ENCODE data around the gene PRKCD.

The PRKCD gene

DNA sequence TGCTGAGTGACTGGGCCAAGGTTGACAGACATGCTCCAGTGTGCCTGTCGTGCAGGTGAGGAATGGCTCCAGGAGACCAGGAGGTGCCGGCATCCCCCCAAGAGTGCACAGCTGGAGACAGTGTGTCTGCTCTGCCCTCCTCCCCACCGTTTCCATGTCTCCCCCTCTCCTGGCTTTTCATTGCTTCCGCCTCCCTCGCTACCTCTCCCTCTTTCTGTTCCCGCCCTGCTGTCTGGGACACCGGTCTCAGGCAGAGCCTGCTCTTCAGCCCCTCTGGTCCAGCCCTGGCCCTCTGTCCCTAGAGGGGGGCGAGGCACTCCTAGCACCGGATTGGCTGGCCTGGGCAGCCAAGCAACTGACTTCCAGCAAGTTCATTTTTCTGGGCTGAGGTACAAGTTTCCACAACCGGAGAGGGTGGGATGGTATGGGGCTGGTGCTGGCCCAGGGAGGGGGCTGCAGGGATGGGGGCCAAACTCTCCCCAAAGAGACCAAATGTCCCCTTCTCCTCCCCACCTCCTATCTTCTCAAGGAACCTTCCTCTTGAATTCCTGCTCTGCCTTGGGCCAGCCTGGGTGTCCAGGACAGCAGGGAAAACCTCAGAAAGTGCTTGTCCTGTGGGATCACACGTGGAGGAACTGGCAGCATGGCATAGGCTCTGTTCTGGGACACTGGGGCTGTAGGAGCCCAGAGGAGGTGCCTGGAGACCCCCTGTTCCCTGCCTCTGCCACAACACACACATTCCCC, 32.6 kb downstream of the PRKCD start:
- DNase-seq: no peak

DNA sequence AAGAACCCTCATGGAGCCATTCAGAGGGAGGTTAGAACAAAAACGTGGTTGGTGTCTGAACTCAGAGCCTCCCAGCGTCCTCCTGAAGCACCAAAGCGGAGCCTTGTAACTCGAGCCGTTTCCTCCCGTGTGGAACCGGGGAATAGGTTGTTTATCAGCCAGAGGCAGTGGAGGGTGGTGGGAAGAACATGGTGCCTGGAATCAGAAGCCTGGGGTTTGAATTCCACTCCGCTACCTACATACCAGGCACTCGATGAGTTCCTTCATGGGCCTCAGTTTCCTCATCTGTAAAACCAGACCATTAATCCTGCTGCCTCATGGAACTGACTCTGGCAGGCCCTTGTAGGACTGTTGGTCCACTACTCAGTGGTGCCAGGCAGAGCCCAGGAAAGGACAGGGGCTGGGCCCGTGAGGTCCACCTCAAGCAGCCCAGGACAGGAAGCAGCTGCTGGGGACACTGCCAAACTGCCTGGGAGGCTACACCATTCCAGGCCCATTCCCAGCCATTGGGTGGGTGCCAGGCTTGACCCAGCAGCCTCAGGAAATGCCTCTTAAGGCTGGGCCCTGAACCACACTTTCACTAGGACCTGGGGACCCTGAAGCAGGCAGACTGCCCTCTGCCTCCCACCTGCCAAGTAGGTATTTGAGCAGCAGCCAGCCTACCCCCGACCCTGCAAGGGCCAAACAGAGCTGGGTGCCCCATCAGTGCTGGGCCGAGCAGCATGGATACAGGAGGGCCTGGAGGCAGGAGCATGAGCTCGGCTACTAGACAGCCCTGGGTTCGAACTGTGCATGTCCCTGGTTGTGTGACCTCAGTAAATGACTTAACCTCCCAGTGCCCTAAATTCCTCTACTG, 33.4 kb downstream of the PRKCD start:
- DNase-seq: no peak

- no peak for DNase-seq
Measured at GRCh38 chr3:53195066-53195450, 34.0 kb downstream of the PRKCD start.

DNA sequence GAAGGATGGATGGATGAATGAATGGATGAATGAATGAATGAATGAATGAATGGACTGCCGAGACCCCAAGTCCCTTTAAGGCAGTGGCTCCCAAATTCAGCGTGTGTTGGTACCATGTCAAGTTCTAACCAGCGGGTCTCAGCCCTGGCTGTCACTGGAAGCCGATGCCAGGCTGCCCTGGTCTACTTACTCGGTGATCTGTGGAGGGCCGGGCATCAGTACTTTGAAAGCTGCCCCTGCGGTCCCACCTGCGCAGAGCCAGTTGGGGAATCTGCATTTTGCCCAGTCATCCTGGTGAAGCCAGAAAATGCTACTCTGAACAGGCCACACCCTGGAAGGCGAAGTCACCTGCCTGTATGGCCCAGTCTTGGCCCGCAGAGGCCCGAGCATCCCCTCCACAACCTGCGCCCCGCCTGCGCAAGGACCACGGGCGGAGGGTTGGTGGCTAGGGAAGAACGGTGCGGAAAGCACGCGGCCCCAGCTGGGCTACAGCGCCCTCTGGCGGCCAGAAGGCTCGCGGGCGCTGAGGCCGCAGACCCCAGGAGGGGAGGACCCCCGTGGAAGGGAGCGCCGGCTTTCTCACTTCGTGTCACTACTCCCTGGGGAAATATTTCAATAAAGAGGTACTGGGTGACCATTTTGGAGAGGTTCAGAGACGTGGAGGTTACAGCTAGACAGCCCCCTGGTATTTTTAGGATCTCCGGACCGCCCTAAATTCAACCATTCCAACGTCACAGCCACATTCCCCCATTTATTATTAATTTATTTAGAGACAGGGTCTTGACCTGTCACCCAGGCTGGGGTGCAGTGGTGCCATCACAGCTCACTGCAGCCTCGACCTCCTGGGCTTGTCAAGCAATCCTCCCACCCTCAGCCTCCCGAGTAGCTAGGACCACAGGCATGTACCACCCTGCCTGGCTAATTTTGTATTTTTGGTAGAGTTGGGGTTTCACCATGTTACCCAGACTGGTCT, 34.9 kb downstream of the PRKCD start:
- DNase-seq: peak; percentile 41

DNA sequence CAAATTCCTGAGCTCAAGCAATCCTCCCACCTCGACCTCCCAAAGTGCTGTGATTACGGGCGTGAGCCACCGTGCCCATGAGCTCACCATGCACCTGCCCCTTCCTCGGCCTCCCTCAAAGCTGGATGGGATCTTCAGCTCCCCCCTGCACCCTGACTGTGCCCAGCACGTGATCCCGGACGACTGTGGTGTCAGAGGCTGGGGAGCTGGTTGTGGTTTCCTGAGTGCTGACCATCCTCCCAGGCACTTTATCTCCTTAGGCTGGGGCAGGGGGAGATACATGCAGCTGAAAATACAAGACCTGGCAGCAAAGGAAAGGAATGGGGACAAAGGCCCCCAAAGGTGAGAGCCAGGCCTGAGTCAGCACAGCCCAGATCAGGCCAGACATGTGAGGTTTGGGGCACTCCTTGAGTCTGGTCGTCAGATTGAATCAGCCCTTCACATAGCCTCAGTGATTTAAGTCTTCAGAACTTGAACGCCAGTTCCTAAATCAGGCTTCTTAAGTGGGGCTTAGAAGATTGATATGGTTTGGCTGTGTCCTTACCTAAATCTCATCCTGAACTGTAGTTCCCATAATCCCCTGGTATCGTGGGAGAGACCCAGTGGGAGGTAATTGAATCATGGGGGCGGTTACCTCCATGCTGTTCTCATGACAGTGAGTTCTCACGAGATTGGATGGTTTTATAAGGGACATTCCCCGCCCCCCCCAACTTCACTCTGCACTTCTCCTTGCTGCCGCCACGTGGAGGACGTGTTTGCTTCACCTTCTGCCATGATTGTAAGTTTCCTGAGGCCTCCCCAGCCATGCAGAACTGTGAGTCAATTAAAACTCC, 35.8 kb downstream of the PRKCD start:
- DNase-seq: no peak

- DNase-seq: no peak
Measured at GRCh38 chr3:53198256-53198977, 37.4 kb downstream of the PRKCD start.

- no peak for DNase-seq
Measured at GRCh38 chr3:53198996-53199395, 38.0 kb downstream of the PRKCD start.

GRCh38 chr3:53199834-53200233, 38.8 kb downstream of the PRKCD start:
- no peak for DNase-seq

- no peak for DNase-seq
Measured at GRCh38 chr3:53200501-53201498, 39.8 kb downstream of the PRKCD start.

- no peak for DNase-seq
Measured at GRCh38 chr3:53202331-53203015, 41.5 kb downstream of the PRKCD start.

DNA sequence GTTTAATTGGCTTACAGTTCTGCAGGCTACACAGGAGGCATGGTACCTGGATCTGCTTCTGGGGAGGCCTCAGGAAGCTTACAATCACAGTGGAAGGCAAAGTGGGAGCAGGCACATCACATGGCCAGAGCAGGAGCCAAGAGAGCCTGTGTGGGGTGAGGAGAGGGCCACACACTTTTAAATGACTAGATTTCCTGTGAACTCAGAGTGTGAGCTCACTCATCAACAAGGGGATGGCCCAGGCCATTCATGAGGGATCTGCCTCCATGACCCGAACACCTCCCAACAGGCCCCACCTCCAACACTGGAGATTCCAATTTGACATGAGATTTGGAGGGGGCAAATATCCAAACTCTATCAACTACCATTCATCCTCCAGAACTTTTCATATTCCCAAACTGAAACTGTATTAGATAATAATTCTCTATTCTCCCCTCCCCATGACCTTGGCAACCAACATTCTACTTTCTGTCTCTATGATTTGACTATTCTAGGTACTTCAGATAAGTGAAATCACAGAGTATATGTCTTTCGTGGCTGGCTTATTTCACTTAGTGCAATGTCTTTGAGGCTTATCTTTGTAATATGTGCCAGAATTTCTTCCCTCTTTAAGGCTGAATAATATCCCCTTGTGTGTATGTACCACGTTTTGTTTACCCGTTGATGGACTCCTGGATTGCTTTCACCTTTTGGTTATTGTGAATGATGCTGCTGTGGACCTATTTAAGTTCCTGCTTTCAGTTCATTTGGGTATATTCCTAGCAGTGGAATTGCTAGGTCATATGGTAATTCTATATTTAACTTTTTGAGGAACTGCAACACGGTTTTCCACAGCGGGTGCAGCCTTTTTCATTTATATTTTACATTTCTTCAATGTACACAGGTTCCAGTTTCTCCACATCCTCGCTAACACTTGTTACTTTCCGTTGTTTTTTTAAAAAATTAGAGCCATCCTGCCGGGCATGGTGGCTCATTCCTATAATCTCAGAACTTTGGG, 51.0 kb downstream of the PRKCD start:
- DNase-seq: no peak

DNA sequence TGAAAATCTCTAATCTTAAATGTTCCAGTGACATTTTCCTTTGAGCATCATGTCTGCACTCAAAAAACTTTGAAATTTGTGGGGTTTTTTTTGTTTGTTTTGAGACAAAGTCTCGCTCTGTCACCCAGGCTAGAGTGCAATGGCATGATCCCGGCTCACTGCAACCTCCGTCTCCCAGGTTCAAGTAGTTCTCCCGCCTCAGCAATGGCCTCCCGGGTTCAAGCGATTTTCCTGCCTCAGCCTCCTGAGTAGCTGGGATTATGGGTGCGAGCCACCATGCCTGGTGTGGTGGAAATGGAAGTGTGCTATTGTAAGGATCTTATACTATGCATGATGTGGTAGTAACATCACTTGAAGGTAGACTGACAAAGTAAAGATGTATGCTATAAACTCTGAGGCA, 52.3 kb downstream of the PRKCD start:
- DNase-seq: no peak

DNA sequence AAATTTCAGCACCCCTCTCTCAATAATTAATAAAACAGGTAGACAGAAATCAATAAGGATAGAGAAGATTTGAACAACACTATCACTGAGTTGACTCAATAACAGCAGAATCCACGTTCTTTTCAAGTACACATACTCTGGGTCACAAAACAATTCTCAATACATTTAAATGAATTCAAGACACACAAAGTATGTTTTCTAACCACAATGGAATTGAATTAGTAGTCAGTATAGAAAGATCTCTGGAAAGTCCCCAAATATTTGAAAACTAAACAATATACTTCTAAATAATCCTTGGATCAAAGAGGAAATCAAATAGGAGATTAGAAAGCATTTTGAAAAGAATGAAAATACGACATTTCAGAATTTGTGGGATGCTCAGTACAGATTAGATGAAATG, 54.8 kb downstream of the PRKCD start:
- no peak for DNase-seq

DNA sequence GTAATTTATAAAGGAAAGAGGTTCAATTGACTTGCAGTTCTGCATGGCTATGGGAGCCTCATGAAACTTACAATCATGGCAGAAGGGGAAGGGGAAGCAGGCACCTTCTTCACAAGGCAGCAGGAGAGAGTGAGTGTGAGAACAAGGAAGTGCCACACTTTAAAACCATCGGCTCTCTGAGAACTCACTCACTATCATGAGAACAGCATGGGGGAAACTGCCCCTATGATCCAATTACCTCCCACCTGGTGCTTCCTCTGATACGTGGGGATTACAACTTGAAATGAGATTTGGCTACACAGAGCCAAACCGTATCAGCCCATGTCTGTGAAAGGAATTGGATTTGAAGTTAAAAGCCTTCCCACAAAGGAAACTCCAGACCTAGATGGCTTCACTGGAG, 55.7 kb downstream of the PRKCD start:
- DNase-seq: no peak

- no peak for DNase-seq
Measured at GRCh38 chr3:53217175-53217574, 56.2 kb downstream of the PRKCD start.

DNA sequence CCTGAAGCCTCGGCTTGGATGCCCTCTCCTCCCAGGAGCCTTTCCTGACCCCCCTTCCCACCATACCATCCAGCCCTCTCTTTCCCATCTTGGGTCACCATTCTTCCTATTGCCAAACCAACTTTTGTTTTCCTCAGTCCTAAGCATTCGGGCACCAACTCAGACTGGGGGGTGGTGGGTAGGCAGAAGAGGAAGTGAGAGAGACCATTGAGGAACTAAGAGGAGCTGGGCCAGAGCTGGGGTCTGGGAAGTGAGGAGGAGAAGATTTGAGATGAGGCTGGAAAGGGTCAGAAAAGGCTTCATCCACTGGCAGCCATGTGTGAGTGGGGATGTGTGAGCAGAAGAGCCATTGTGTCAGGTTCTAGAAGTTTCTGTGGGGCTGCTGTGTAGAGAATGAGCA, 57.1 kb downstream of the PRKCD start:
- peak; percentile 15 for DNase-seq

DNA sequence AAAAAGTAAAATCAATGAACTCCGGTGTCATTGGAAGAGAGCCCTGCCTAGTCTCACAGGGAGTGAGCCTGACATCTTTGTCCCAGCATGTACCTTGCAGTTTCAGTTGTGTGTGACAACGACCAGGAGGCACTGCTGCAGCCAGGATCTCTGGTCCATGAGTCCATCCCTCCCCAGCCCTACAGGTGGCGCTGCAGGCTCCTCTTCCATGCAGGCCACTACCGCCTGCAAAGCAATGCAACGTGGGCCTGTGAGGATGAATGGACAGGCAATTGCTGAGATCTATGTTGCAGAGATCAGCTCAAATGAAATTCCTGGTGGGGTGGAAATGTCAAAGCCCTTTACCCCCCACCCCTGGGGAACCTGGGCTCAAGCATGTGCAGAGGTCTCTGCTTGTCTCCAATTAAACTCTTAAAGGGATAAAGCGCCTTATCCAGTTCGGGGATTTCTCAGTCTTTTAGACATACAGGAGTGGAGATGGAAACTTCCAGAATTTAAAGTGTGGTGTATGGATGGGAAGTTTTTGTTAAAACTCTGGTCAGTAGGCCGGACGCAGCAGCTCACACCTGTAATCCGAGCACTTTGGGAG, 59.0 kb downstream of the PRKCD start:
- peak; percentile 83 for DNase-seq

- no peak for DNase-seq
Measured at GRCh38 chr3:53221345-53221744, 60.3 kb downstream of the PRKCD start.
